ENCODE measurements around the gene JPT2.

Gene JPT2

DNA sequence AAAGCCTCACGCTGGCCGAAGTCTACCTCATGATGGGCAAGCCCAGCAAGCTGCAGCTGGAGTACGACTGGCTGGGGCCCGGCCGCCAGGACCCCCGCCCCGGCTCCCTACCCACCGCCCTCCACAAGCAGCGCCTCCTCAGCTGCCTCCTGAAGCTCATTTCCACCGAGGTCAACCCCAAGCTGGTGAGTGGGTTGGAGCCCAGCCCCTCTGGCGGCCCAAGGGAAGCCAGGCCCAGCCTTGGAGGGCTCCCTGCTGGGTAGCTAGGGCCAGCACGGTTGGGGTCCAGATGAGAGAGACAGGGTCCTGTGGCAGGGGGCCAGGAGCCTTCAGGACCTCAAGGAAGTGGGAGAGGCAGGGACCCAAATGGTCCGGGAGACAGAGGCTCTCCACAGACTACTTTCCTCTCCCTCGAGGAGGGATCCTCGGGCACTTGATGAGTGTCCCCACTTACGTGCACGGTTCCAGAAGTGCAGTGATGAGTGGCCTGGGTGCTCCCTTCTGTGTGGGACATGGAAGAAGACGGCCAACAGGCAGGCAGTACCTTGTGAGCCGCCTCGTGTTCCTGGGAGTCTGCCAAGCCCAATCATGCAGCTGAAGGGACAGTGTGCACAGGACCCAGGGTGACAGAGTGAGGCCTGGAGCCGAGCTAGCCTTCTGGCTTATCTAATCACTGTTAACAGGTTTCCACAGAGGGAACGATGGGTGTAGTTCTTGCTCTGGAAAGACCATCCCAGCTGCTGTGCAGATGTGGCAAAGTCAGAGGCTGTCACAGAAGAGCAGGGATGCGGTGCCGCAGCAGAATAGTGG, 21.1 kb upstream of the JPT2 start:
- DNase-seq (ENCODE audit: low read depth): no peak
- TF ChIP-seq CTCF (conservative IDR thresholded peaks at IDR 0.05; ENCODE audit: low read length): no peak
- no peak overlapping the region for H3K4me3 ChIP-seq (ENCODE audit: low read length)

GRCh38 chr16:1657841-1658240, 20.2 kb upstream of the JPT2 start:
- no peak for TF ChIP-seq CTCF (conservative IDR thresholded peaks at IDR 0.05; ENCODE audit: low read length)
- DNase-seq (ENCODE audit: low read depth): no peak
- no peak overlapping the region for H3K4me3 ChIP-seq (ENCODE audit: low read length)

- no peak for TF ChIP-seq CTCF (conservative IDR thresholded peaks at IDR 0.05; ENCODE audit: low read length)
- DNase-seq (ENCODE audit: low read depth): no peak
- H3K4me3 ChIP-seq (ENCODE audit: low read length): no peak overlapping the region
Measured at GRCh38 chr16:1659031-1659430, 19.0 kb upstream of the JPT2 start.

DNA sequence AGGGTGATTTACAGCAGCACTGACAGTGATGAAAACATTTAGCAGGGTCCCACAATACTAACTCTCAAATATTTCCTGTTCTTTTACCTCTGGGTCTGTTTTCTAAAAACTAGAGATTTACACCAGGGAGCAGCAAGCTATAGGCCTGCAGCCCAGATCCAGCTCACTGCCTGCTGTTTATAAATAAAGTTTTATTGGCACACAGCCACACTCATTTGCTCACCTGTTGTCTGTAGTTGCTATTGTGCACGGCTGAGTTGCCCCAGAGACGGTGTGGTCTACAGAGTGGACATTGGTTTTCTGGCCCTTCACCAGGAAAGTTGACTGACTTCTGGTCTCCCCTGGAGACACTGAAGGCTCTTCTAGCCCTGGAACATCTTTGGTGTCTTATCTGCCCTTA, 16.3 kb upstream of the JPT2 start:
- H3K4me3 ChIP-seq (ENCODE audit: low read length): no peak overlapping the region
- DNase-seq (ENCODE audit: low read depth): no peak
- TF ChIP-seq CTCF (conservative IDR thresholded peaks at IDR 0.05; ENCODE audit: low read length): no peak

DNA sequence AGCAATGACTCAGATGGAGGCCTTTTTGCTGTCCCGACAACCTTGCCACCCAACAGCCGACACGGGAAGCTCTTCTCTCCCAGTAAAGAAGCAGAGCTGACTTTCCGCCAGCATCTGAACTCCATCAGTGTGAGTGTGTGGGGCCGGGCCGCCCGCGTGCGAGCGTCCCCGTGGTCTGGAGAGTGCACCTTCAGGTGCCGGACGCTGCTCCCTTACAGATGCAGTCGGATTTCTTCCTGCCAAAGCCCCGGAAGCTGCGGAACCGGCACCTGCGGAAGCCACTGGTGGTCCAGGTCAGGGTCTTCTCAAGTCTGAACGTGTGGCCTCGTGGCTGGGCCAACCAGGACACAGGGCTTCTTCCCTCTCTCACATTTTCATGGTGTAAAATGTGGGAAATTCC, 15.5 kb upstream of the JPT2 start:
- DNase-seq (ENCODE audit: low read depth): no peak
- H3K4me3 ChIP-seq (ENCODE audit: low read length): no peak overlapping the region
- no peak for TF ChIP-seq CTCF (conservative IDR thresholded peaks at IDR 0.05; ENCODE audit: low read length)

DNA sequence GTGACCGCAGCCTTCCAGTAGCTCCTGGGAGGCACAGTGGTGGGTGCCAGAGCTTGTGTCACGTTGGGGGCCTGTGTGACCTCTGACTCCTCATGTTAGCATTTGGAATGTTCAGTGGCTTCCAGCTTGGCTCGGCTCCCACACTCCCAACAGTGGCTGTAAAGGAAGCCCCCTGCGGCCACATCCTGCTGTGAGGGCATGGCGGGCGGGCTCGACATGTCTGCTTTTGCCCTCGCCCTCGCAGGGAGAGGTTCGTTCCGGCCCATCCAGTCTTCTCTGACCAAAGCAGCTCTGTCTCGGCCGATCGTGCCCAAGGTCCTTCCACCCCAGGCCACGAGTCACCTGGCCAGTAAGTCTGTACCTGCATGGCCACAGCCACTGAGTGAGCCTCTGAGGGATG, 12.2 kb upstream of the JPT2 start:
- no peak for DNase-seq (ENCODE audit: low read depth)
- no peak for TF ChIP-seq CTCF (conservative IDR thresholded peaks at IDR 0.05; ENCODE audit: low read length)
- H3K4me3 ChIP-seq (ENCODE audit: low read length): no peak overlapping the region

GRCh38 chr16:1666316-1666715, 11.8 kb upstream of the JPT2 start:
- DNase-seq (ENCODE audit: low read depth): no peak
- no peak for TF ChIP-seq CTCF (conservative IDR thresholded peaks at IDR 0.05; ENCODE audit: low read length)
- H3K4me3 ChIP-seq (ENCODE audit: low read length): no peak overlapping the region

Measured in AG10803 (cell line).